SK-N-SH (cell line): ENCODE data around the gene CBFB. TPM values are rescaled to one million over a fixed set of nuclear protein-coding genes. Genes with fewer than 3 reads are reported as not detected.

ENCODE experiments used
- CTCF ChIA-PET: fragments of 300-600, 350-600 bp; formaldehyde crosslinking; extraction: SDS; loops from one replicate; lab custom pipeline; 2021; lab: Yijun Ruan, JAX
- POLR2A ChIA-PET: fragments of 350-600 bp; sonication (Branson Sonifier 250); formaldehyde crosslinking; extraction: SDS; loops from one replicate; lab custom pipeline; 2020; ENCODE audit warnings: antibody characterized with exemption, inconsistent platforms; lab: Yijun Ruan, JAX
- DNase-seq: peaks from one replicate; pipeline ENCODE4 v3.0.0; 2012
- H2AFZ ChIP-seq: fragments of 200-600 bp; sonication (generic); 2 replicates; pipeline ENCODE4 v1.8.1; 2016; ENCODE audit warnings: antibody characterized with exemption, mild to moderate bottlenecking, low read depth
- H3F3A ChIP-seq: fragments of 200-600 bp; sonication (generic); replicated peaks from 2 replicates; pipeline ENCODE3; 2016; ENCODE audit warnings: antibody characterized with exemption, mild to moderate bottlenecking; ENCODE audit not compliant: insufficient read depth
- H3K27ac ChIP-seq, 2 experiments: fragments of 200-500 bp in 1 of 2; fragments of 200-600 bp in 1 of 2; sonication (Bioruptor generic) in 1 of 2; sonication (generic), shearing (Covaris generic) in 1 of 2; 2 replicates each; pipeline versions ENCODE4 v1.5.1 to v1.6.1; 2014 to 2016; ENCODE audit warnings: low read depth in 2 of 2, inconsistent platforms in 1 of 2, low read length in 1 of 2, mild to moderate bottlenecking in 1 of 2, mixed read lengths in 1 of 2
- H3K27me3 ChIP-seq: fragments of 200-600 bp; sonication (generic), shearing (Covaris generic); 2 replicates; pipeline ENCODE4 v1.6.1; 2016; ENCODE audit warnings: mixed run types; ENCODE audit not compliant: insufficient read depth
- H3K36me3 ChIP-seq, 2 experiments: fragments of 200-500 bp in 1 of 2; fragments of 200-600 bp in 1 of 2; sonication (Bioruptor generic) in 1 of 2; sonication (generic) in 1 of 2; replicated peaks in 1 of 2; 2 replicates each; pipeline versions ENCODE3 to v1.5.1; 2014 to 2016; ENCODE audit warnings: low read length in 1 of 2, mild to moderate bottlenecking in 1 of 2; ENCODE audit not compliant: insufficient read depth in 2 of 2, control insufficient read depth in 1 of 2
- H3K4me1 ChIP-seq, 2 experiments: fragments of 200-500 bp in 1 of 2; fragments of 200-600 bp in 1 of 2; sonication (Bioruptor generic) in 1 of 2; sonication (generic), shearing (Covaris generic) in 1 of 2; 2 replicates each; pipeline versions ENCODE4 v1.5.1 to v1.6.1; 2014 to 2016; ENCODE audit warnings: low read depth in 1 of 2, low read length in 1 of 2, mixed run types in 1 of 2; ENCODE audit not compliant: insufficient read depth in 2 of 2, control insufficient read depth in 1 of 2
- H3K4me2 ChIP-seq: fragments of 200-600 bp; sonication (generic), shearing (Covaris generic); 2 replicates; pipeline ENCODE4 v1.6.1; 2017; ENCODE audit warnings: mixed run types
- H3K4me3 ChIP-seq, 2 experiments: fragments of 200-500 bp in 1 of 2; fragments of 200-600 bp in 1 of 2; sonication (Bioruptor generic) in 1 of 2; sonication (generic), shearing (Covaris generic) in 1 of 2; 2 replicates each; pipeline versions ENCODE4 v1.5.1 to v1.8.1; 2014 to 2016; ENCODE audit warnings: low read depth in 2 of 2, inconsistent platforms in 1 of 2, low read length in 1 of 2, mild to moderate bottlenecking in 1 of 2, mixed read lengths in 1 of 2, moderate library complexity in 1 of 2
- H3K79me2 ChIP-seq: fragments of 200-600 bp; sonication (generic); 2 replicates; pipeline ENCODE4 v1.8.1; 2017; ENCODE audit warnings: mild to moderate bottlenecking; ENCODE audit not compliant: insufficient read depth
- H3K9ac ChIP-seq: fragments of 200-600 bp; sonication (generic); 2 replicates; pipeline ENCODE4 v1.6.1; 2017; ENCODE audit warnings: mixed run types
- H3K9me2 ChIP-seq: fragments of 200-600 bp; sonication (generic); 2 replicates; pipeline ENCODE4 v1.6.1; 2017; ENCODE audit warnings: mixed run types
- H3K9me3 ChIP-seq: fragments of 200-600 bp; sonication (generic); 2 replicates; pipeline ENCODE4 v1.6.1; 2017; ENCODE audit warnings: mixed run types, mild to moderate bottlenecking, moderate library complexity
- H4K20me1 ChIP-seq: fragments of 200-600 bp; sonication (generic); 2 replicates; pipeline ENCODE4 v1.6.1; 2017; ENCODE audit warnings: mild to moderate bottlenecking, mixed run types; ENCODE audit not compliant: insufficient read depth
- EP300 ChIP-seq, 2 experiments: IDR thresholded peaks; 2 replicates each; pipeline versions ENCODE4 v1.4.0 to v1.6.1; 2012; ENCODE audit warnings: borderline replicate concordance in 1 of 2, low read depth in 1 of 2, low read length in 1 of 2
- FOSL2 ChIP-seq: IDR thresholded peaks from 2 replicates; pipeline ENCODE4 v1.4.0; 2012; ENCODE audit warnings: low read depth, mild to moderate bottlenecking, moderate library complexity, borderline replicate concordance
- FOXJ3 ChIP-seq: sonication (generic); formaldehyde crosslinking; IDR thresholded peaks from 2 replicates; pipeline ENCODE4 v1.5.1; 2020; ENCODE audit warnings: mild to moderate bottlenecking, missing genetic modification reagents
- FOXM1 ChIP-seq: IDR thresholded peaks from 2 replicates; pipeline ENCODE4 v1.4.0; 2012; ENCODE audit warnings: low read depth, mild to moderate bottlenecking
- GATA2 ChIP-seq: sonication (generic); formaldehyde crosslinking; IDR thresholded peaks from 2 replicates; pipeline ENCODE4 v1.5.0; 2020; ENCODE audit warnings: mild to moderate bottlenecking, missing genetic modification reagents
- JUND ChIP-seq: IDR thresholded peaks from 2 replicates; pipeline ENCODE4 v1.4.0; 2012
- MEF2A ChIP-seq: IDR thresholded peaks from 2 replicates; pipeline ENCODE4 v1.4.0; 2012; ENCODE audit warnings: low read depth, borderline replicate concordance
- NRF1 ChIP-seq: IDR thresholded peaks from 2 replicates; pipeline ENCODE4 v1.6.1; 2012; ENCODE audit warnings: low read depth, mild to moderate bottlenecking, low read length
- POLR2AphosphoS5 ChIP-seq: IDR thresholded peaks from 2 replicates; pipeline ENCODE4 v1.6.1; 2012; ENCODE audit warnings: low read depth, low read length
- RAD21 ChIP-seq: IDR thresholded peaks from 2 replicates; pipeline ENCODE4 v1.6.1; 2012; ENCODE audit warnings: mild to moderate bottlenecking, low read length
- RCOR1 ChIP-seq: fragments of 150-350 bp; IDR thresholded peaks from 2 replicates; pipeline ENCODE4 v1.6.1; 2017; ENCODE audit warnings: antibody characterized with exemption, low read length
- RXRA ChIP-seq: IDR thresholded peaks from 2 replicates; pipeline ENCODE4 v1.4.0; 2012; ENCODE audit warnings: low read depth, mild to moderate bottlenecking, borderline replicate concordance
- SIN3A ChIP-seq: IDR thresholded peaks from 2 replicates; pipeline ENCODE4 v1.6.1; 2012; ENCODE audit warnings: low read depth, mild to moderate bottlenecking, low read length, moderate library complexity, borderline replicate concordance
- TAF1 ChIP-seq: IDR thresholded peaks from 2 replicates; pipeline ENCODE4 v1.6.1; 2012; ENCODE audit warnings: low read depth, mild to moderate bottlenecking, low read length, moderate library complexity, borderline replicate concordance
- TCF12 ChIP-seq: IDR thresholded peaks from 2 replicates; pipeline ENCODE4 v1.4.0; 2012
- TEAD4 ChIP-seq: IDR thresholded peaks from 2 replicates; pipeline ENCODE4 v1.4.0; 2012; ENCODE audit warnings: mild to moderate bottlenecking, borderline replicate concordance; ENCODE audit not compliant: insufficient read depth
- USF2 ChIP-seq: fragments of 150-350 bp; IDR thresholded peaks from 2 replicates; pipeline ENCODE4 v1.6.1; 2017; ENCODE audit warnings: antibody characterized with exemption, low read length, low read depth, borderline replicate concordance
- WGBS: methylation state at CpG from one replicate; pipeline ENCODE4 v1.1.6; 2017; ENCODE audit warnings: low lambda C conversion rate; 5-methylcytosine and 5-hydroxymethylcytosine counted together
- polyA plus RNA-seq, 3 experiments: library from polyadenylated mRNA; depleted of rRNA; stranded (reverse); fragments of >200 nt; gene quantifications; 2 replicates each; pipeline ENCODE4 v1.2.3, GENCODE V29; 2012
- TF ChIP-seq, protein P1 (sequence below): fragments of 150-350 bp; IDR thresholded peaks from 2 replicates; pipeline ENCODE4 v1.6.1; 2016; ENCODE audit warnings: mild to moderate bottlenecking, low read depth, low read length

The CBFB gene
- polyA plus RNA-seq, 1 of the 3 experiments (the other 2 are of a cell fraction) = 40.1 TPM

DNA sequence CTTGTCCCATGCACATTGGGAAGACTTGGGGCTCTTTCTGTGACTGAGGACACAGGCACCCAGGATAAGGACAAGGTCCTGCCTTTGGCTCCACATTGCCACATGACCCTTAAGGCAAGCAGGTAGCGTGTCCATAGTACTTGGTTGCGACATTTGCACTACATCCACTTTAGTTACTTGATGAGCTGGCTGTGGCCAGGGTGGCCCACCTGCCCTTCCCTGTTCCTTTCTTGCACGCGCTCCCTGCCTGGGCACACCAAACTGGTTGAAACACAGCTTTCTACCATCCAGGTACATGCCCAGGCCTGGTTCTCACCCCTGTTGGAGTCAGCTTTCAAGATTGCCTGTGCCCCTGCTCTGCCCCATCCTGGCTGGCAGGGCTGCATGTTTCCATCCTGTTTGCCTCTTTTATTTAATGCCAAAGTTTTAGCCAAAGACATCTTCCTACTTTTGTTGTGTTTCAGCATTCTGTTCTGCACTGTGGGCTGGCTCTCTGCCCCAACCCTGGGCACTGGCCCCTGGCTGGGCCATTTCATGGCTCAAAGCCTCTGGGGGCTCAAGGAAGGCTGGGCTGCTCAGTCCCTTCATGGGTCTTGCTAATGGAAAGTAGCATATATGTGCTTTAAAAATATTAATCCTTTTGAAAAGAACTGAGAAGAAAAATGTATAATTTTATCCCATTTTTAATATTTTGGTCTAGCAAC, 118.6 kb downstream of the CBFB start:
- CTCF ChIA-PET = interaction anchor here (1.1 kb wide), 2 partner anchors 130 to 194 kb away, joined by 3 read pairs; no protein-coding TSS in a partner anchor
- H3K36me3 ChIP-seq = peaks cover 13 to 58% of the 10 kb centered on the region in 2 experiments
- WGBS = 100% methylated on average over 2 of the region's 4 CpGs

DNA sequence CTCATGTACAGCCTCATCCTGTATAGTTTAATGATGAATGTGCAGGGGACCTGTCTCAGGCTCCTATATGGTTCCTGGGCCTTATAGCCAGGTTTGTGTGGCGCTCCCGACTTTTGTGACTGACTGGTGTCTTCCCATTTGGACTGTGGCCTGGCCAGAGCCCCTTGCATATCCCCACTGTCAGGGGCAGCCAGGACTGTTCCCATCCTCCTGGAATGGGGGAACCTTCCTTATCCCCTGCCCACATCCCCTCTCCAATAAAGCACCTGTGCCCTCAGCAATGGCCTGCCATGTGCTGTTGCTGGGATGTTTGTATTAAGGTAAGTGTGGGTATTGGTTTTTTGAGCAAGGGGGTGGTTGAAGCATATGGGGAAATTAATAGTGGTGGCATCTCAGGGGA, 119.3 kb downstream of the CBFB start:
- Histone ChIP-seq H3K79me2 (no peaks in the 10 kb centered on the region), H3K9me2 (no peaks in the 10 kb centered on the region), H3K9ac (no peak overlapping the region), H3K27me3 (no peaks in the 10 kb centered on the region), H3K4me2 (no peak overlapping the region), H3K27ac (no peak overlapping the region), H3K4me3 (no peak overlapping the region), H3K9me3 (no peaks in the 10 kb centered on the region), H3F3A (peaks cover 8% of the 10 kb centered on the region), H4K20me1 (no peaks in the 10 kb centered on the region), H3K4me1 (peaks cover 0 to 8% of the 10 kb centered on the region in 2 experiments; a peak in 1 of 4 replicates), H2AFZ (no peak overlapping the region), H3K36me3 (peaks cover 13 to 52% of the 10 kb centered on the region in 2 experiments)
- 100% methylated on average over 2 of the region's 2 CpGs for WGBS
- TF ChIP-seq JUND (no peak), MEF2A (no peak), RXRA (no peak), FOSL2 (no peak), POLR2AphosphoS5 (no peak), RAD21 (no peak), EP300 (IDR thresholded peaks at IDR 0.05; ENCODE audit: borderline replicate concordance in 1 of 2, low read depth in 1 of 2, low read length in 1 of 2) (no peak), NRF1 (no peak), RCOR1 (no peak), GATA2 (CRISPR knock-in tag) (no peak), FOXM1 (no peak), FOXJ3 (CRISPR knock-in tag) (no peak)
- TF ChIP-seq, protein P1, sequence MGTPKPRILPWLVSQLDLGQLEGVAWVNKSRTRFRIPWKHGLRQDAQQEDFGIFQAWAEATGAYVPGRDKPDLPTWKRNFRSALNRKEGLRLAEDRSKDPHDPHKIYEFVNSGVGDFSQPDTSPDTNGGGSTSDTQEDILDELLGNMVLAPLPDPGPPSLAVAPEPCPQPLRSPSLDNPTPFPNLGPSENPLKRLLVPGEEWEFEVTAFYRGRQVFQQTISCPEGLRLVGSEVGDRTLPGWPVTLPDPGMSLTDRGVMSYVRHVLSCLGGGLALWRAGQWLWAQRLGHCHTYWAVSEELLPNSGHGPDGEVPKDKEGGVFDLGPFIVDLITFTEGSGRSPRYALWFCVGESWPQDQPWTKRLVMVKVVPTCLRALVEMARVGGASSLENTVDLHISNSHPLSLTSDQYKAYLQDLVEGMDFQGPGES = no peak
- CTCF ChIA-PET = interaction anchor here (1.1 kb wide), 1 partner anchor 194 kb away, joined by 3 read pairs; no protein-coding TSS in a partner anchor
- DNase-seq = no peak
- POLR2A ChIA-PET = no interaction called here

More for the DNA sequence above, 118.6 kb downstream of the CBFB start:
- H3K4me3 ChIP-seq = no peak overlapping the region
- H3K27ac ChIP-seq = peak overlapping the region in 1 of 2 experiments; percentile 28; a peak in 1 of 4 replicates
- H3K27me3 ChIP-seq = no peaks in the 10 kb centered on the region
- H2AFZ ChIP-seq = no peak overlapping the region
- no peaks in the 10 kb centered on the region for H3K79me2 ChIP-seq
- no peak overlapping the region for H3K4me2 ChIP-seq
- peaks cover 0 to 8% of the 10 kb centered on the region in 2 experiments; a peak in 1 of 4 replicates for H3K4me1 ChIP-seq
- TF ChIP-seq TAF1 = no peak
- no peak for TF ChIP-seq FOSL2
- no peak for TF ChIP-seq FOXM1
- no peak for TF ChIP-seq USF2
- no peak for TF ChIP-seq FOXJ3 (CRISPR knock-in tag)
- TF ChIP-seq TEAD4 = no peak
- TF ChIP-seq TCF12 = no peak
- no peak for TF ChIP-seq GATA2 (CRISPR knock-in tag)
- no peak for TF ChIP-seq RCOR1
- no peak for TF ChIP-seq SIN3A
- H3F3A ChIP-seq = peaks cover 8% of the 10 kb centered on the region
- no peaks in the 10 kb centered on the region for H3K9me3 ChIP-seq
- no peaks in the 10 kb centered on the region for H3K9me2 ChIP-seq
- DNase-seq = no peak
- H3K9ac ChIP-seq = no peak overlapping the region
- no peaks in the 10 kb centered on the region for H4K20me1 ChIP-seq
- POLR2A ChIA-PET = no interaction called here
